SIG-M5 (cell line): ENCODE measurements around the gene GPSM1.

ENCODE experiments used
- DNase-seq: peaks from one replicate; lab custom pipeline; 2025; lab: John Stamatoyannopoulos, UW

GPSM1 gene

GRCh38 chr9:136361047-136361753 lies 33.9 kb downstream of the GPSM1 start:
- DNase-seq: no peak

GRCh38 chr9:136361754-136362449 lies 34.6 kb downstream of the GPSM1 start:
- DNase-seq: no peak

GRCh38 chr9:136362450-136362784 lies 35.1 kb downstream of the GPSM1 start:
- no peak for DNase-seq

GRCh38 chr9:136363106-136363948 lies 36.0 kb downstream of the GPSM1 start, which contains the start of gene DNLZ:
DNLZ (minus strand) TSS chr9:136363744; CDS start chr9:136363714, 30 bp downstream.
- no peak for DNase-seq

GRCh38 chr9:136363949-136364748 lies 36.8 kb downstream of the GPSM1 start:
- DNase-seq: no peak

- no peak for DNase-seq
Measured at GRCh38 chr9:136364942-136365774, 37.8 kb downstream of the GPSM1 start.

DNA sequence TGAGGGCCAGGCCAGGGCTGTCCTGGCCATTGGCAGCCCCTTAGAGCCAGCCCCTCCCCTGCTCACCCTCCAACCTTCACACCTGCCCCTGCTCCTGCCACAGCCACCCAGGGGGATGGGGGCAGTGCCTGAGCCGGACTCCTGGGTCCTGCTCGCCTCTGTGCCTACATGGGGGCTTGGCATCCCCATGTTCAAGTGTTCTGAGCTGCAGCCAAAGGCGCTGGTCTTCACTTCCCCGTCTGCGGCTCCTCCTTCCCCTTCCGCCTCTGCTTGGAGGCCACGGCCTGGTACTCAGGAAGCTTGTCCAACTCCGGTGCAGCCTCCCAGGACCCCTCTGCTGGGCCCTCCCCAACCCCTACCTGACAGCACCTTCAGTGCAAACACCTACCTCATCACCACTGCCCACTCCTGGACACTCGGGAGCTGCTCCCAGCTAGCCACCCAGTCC lies 38.5 kb downstream of the GPSM1 start:
- DNase-seq: no peak

- no peak for DNase-seq
Measured at GRCh38 chr9:136366826-136367225, 39.5 kb downstream of the GPSM1 start.

- DNase-seq: no peak
Measured at GRCh38 chr9:136367296-136368145, 40.2 kb downstream of the GPSM1 start.

GRCh38 chr9:136368190-136368589 lies 40.9 kb downstream of the GPSM1 start:
- DNase-seq: no peak

DNA sequence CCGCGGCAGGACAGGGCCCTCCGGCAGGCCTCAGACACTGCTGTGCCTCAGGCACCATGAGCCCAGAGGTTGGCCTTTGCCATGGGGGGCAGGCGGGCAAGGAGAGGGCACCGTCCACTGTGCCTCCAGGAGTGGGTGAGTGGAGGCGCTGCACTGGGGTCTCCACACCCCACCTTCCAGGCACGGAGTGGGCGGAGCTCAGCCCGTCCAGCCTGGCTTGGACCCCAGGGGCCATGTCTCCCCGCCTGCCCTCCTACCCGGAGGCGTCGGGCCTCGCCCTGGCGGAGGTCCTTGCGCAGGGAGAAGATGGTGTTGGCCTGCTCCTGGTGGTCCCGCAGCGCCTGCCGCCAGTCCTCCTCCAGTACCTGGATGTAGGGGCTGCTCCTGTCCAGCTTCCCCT lies 42.7 kb downstream of the GPSM1 start:
- DNase-seq: no peak

DNA sequence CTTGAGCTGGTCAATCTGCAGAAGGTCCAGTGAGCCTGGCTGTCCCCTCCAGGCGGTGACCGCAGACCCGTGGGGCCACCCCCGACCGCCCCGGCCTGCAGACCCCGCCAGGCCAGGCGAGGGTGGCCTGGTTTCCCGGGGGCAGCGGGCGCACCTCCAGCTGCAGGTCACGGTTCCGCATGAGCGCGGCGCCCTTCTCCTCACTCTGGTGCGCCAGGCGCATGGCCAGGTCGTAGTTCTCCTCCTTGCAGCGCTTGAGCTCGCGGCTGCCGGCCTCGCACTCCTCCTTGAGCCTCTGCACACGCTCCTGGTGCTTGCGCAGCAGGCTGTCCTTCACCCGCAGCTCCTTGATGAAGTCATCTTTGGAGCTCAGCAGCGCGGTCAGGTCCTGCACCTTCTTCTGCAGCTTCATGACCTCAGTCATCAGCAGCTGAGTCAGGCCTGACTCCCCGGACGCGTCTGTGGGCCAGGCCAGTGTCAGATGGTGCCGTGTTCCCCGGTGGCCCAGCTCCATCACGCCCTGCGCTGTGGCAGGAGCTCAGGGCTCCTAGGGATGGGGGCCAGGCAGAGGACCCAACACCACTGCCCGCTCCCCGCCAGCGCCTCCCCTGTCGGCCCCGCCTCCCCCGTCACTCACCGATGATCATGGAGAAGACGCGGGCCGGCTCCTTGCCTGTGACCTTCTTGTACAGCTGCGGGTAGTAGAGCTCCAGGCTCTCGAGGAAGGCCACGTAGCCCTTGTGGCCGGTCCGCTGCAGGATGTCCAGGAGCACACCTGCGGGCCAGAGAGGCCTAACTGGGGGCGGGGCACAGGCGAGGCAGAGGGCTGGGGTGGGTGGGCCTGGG lies 43.6 kb downstream of the GPSM1 start:
- DNase-seq: no peak

DNA sequence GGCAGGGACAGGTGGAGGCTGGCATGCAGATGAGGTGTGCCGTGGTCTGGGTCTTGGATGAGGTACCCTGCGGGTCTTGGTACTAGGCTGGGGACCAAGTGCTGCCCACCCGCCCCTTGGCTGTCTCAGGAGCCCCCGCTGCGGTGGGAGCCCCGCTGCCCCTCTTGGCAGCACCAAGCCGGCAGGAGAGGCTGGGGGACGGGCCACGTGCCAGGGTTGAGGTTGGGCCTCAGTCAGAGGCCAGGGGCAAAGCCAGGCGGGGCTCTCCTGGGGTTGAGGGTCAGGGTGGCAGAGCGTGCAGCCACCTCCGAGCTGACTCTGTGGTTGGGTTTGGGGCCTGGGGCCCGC lies 44.2 kb downstream of the GPSM1 start:
- DNase-seq: no peak

GRCh38 chr9:136372006-136372405 lies 44.7 kb downstream of the GPSM1 start:
- DNase-seq: no peak

GRCh38 chr9:136372561-136373299 lies 45.4 kb downstream of the GPSM1 start:
- no peak for DNase-seq

- no peak for DNase-seq
Measured at GRCh38 chr9:136373300-136374182, 46.2 kb downstream of the GPSM1 start, which contains the start of gene CARD9. CARD9 (minus strand) TSS chr9:136373669; CDS start chr9:136372078, 1,591 bp downstream.

GRCh38 chr9:136374183-136374575 lies 46.8 kb downstream of the GPSM1 start:
- no peak for DNase-seq
